GM10266 (cell line): Measurements from ENCODE around the gene CCNY.

Experiments used
- DNase-seq: peaks from one replicate; pipeline ENCODE4 v3.0.0; 2012; ENCODE audit errors: extremely low spot score
- TF ChIP-seq, protein P1 (sequence below): IDR thresholded peaks from 2 replicates; pipeline ENCODE4 v1.5.1; 2012; ENCODE audit warnings: mild to moderate bottlenecking, low read depth; ENCODE audit not compliant: control insufficient read depth, insufficient read depth; ENCODE audit errors: missing control alignments

Gene CCNY

DNA sequence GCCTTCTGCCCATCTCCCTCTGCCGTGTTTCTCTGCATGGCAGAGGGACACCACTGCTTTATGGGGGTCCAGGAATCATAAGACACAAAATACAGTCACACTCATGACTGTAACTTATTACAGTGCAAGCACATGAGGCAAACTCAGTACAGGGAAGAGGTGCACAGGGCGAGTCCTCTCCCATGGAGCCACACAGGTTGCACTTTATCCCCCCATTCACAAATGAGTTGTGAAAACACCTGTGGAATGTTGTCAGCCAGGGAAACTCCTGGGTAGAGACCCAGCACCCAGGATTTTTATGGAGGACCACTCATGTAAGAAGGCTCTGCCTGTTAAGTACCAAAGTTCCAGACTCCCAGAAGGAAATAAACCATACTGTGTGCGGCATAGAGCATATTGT, 161.6 kb downstream of the CCNY start:
- TF ChIP-seq, protein P1, sequence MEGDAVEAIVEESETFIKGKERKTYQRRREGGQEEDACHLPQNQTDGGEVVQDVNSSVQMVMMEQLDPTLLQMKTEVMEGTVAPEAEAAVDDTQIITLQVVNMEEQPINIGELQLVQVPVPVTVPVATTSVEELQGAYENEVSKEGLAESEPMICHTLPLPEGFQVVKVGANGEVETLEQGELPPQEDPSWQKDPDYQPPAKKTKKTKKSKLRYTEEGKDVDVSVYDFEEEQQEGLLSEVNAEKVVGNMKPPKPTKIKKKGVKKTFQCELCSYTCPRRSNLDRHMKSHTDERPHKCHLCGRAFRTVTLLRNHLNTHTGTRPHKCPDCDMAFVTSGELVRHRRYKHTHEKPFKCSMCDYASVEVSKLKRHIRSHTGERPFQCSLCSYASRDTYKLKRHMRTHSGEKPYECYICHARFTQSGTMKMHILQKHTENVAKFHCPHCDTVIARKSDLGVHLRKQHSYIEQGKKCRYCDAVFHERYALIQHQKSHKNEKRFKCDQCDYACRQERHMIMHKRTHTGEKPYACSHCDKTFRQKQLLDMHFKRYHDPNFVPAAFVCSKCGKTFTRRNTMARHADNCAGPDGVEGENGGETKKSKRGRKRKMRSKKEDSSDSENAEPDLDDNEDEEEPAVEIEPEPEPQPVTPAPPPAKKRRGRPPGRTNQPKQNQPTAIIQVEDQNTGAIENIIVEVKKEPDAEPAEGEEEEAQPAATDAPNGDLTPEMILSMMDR = no peak

DNA sequence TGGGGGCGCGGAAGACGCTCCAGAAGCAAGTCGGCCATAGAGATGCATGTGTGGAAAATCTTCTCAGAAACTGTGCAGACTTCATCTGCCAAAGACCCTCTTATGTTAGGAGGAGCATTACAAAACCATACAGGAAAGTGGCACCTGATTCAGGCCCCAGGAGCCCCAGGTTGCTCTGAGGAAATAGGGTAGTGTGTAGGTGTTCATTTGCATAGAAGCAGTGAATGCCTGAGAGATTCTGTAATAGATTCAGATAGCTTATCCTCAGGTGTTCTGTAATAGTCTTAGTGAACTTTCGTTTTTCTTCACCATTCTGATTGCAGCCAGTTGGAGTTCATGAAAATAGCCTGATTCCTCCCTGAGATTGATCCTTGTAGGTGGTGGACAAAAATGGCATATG, 162.4 kb downstream of the CCNY start:
- TF ChIP-seq, protein P1 = no peak
- DNase-seq = peak; percentile 22

More for the DNA sequence above, 161.6 kb downstream of the CCNY start:
- no peak for DNase-seq

DNA sequence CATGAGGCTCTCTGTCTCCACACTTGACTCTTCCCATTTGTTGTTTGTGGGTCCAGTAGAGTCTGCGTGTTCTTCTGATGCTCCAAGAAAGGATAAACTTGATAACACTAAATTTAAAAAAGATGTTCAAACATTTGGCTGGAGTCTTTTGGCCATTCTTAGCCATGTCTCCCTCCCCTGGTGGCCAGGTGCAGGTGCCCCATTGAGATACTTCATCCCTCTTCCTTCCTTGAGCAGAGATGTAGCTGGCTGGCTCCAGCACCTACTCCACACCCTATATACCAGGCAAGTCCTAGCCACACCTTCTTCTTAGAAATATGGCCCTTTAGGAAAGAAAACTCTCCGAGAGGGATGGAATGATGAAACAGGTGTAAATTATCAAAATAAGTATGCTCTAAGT, 165.6 kb downstream of the CCNY start:
- DNase-seq = no peak

DNA sequence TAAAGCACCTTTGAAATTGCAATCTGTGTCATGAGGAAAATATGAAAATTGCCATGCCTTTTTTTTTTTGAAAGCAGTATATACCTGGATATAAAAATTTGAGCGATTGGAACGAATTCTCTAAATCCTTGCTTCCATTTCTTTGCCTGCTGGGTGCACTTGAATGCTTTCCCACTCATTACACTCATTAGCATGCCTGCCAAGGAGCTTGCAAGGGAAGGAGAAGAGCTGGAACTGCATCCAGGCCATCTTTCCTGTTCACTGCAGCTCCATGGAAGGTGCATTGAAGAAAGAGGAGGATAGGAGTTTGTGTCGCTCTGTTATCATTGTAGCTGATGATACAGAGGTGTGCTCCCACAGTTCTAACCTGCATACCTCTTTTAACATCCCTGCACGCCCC, 166.4 kb downstream of the CCNY start:
- no peak for DNase-seq
- TF ChIP-seq, protein P1 = no peak

More for the DNA sequence above, 165.6 kb downstream of the CCNY start:
- TF ChIP-seq, protein P1 = no peak

DNA sequence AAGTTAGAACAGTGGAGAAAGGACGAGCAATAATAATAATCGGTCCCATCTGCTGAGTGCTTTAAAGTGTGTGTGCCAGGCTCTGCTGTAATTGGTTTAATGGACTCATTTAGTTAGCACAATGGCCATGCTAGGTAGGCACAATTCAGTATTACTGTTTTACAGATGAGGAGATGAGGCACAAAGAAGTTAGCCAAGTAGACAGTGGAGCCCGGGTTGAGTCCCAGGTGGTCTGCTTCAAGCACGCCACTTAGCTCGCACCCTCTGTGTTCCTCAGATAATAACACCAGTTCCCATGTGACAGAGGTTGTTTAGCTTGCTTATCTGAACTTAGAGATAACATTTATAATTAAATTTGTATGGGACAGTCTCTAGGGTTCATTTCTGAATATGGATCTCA, 167.3 kb downstream of the CCNY start:
- no peak for DNase-seq
- TF ChIP-seq, protein P1 = no peak

DNA sequence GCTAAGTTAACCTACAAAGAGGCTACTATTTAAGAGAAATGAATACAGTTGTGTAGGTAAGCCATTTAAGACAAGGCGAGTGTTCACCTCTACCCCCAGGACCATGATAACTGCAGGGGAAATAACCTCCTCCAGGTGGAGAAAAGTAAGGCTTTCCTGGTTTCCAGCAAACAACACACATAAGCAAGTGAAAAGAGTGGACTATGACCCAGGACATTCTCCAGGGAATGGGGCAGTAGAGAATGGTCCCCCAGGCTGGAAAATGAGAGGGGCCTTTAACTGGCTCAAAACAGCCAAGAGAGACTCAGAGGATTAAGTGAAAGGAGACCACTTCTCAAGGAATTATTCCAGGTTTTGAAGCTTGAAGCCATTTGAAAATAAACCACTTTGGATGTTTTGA, 167.8 kb downstream of the CCNY start:
- no peak for DNase-seq
- TF ChIP-seq, protein P1 = no peak

DNA sequence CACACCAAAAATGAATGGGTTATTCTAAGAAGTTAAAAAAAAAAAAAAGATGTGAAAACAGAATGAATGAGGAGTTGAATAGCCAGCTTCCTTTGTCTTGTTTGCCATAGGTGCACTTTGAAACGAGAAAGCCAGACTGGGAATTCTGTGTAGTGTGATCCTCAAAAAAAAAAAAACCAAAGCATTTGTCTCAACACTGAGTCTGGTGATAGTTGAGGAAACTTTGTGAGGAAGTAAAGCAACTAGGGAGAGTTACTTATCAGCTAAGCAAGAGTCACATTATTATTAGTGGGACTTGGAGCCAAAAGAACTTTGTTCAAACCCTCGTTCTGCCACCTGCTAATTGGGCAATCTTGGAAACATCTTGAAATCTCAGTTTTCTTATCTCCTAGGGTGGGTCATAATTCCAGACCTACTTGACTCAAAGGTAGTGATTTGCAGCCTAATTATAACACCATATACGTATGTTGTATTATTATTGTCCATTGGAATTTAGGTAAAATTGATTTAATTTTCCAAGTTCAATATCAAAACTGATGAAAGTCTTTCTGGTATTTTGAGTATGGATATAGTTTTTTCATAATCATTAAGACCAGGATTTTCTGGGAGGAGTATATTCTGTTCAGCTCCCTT, 169.0 kb downstream of the CCNY start:
- TF ChIP-seq, protein P1 = no peak
- DNase-seq = no peak
